HepG2 (cell line): Measurements from ENCODE around the gene PPM1F. TPM values are rescaled to one million over a fixed set of nuclear protein-coding genes. Genes with fewer than 3 reads are reported as not detected.
A peak's percentile ranks its signal among the peaks of the same experiment; 100 is the strongest.

Experiments
- ATAC-seq: fragments of 200-7000 bp; cut with Tn5 transposase; 3 replicates; pipeline ENCODE4 v1.9.1; 2020; ENCODE audit warnings: mild to moderate bottlenecking, moderate library complexity
- BruUV-seq: library from RNA; stranded (reverse); fragments of 400-500 nt; replicated peaks from 2 replicates; lab custom pipeline; 2021; lab: Mats Ljungman, UMichigan
- CTCF ChIA-PET: fragments of 300-600 bp; formaldehyde crosslinking; extraction: SDS; loops from one replicate; lab custom pipeline; 2021; ENCODE audit warnings: low total read pairs, inconsistent platforms, low intra/inter-chr PET ratio; lab: Yijun Ruan, JAX
- POLR2A ChIA-PET: fragments of 350-600 bp; sonication (Branson Sonifier 250); formaldehyde crosslinking; loops from one replicate; lab custom pipeline; 2020; ENCODE audit warnings: antibody characterized with exemption, inconsistent platforms; lab: Yijun Ruan, JAX
- DNase-seq: peaks from one replicate; pipeline ENCODE4 v3.0.0-alpha.2; 2015; ENCODE audit warnings: low spot score
- FAIRE-seq: peaks from 3 replicates; lab custom pipeline; 2011; peaks lifted over from hg19 to GRCh38; lab: Jason Lieb, UNC
- H2AFZ ChIP-seq: one replicate; pipeline ENCODE4 v1.6.1; 2011; ENCODE audit warnings: low read length, inconsistent platforms
- H3K27ac ChIP-seq: fragments of 300-600 bp; 3 replicates; pipeline ENCODE4 v1.8.0; 2011; ENCODE audit warnings: mixed run types, mild to moderate bottlenecking, mixed read lengths, low read length, inconsistent platforms; ENCODE audit not compliant: insufficient read depth; ENCODE audit errors: extremely low read length
- H3K27me3 ChIP-seq, 2 experiments: fragments of 200-600 bp in 1 of 2; 2 replicates in 1 of 2; 3 replicates in 1 of 2; pipeline versions ENCODE4 v1.6.0 to v1.8.0; 2011; ENCODE audit warnings: low read length in 2 of 2, mild to moderate bottlenecking in 2 of 2, moderate library complexity in 2 of 2, inconsistent platforms in 1 of 2; ENCODE audit not compliant: insufficient read depth in 2 of 2, control insufficient read depth in 1 of 2
- H3K36me3 ChIP-seq, 2 experiments: fragments of 200-600 bp in 1 of 2; replicated peaks in 1 of 2; 2 replicates in 1 of 2; 3 replicates in 1 of 2; pipeline versions ENCODE4 v1.5.1 to v1.8.0; 2011; ENCODE audit warnings: low read length in 2 of 2, inconsistent platforms in 1 of 2; ENCODE audit not compliant: insufficient read depth in 2 of 2, control insufficient read depth in 1 of 2
- H3K4me1 ChIP-seq: 2 replicates; pipeline ENCODE4 v1.5.1; 2012; ENCODE audit warnings: low read length, inconsistent platforms; ENCODE audit not compliant: insufficient read depth
- H3K4me2 ChIP-seq: 2 replicates; pipeline ENCODE4 v1.6.0; 2011; ENCODE audit warnings: low read depth, low read length, inconsistent platforms
- H3K4me3 ChIP-seq, 3 experiments: fragments of 200-600 bp in 1 of 3; sonication (generic), shearing (Covaris generic) in 1 of 3; replicated peaks in 1 of 3; 2 replicates each; pipeline ENCODE4 v1.5.1; 2011 to 2016; ENCODE audit warnings: low read length in 3 of 3, inconsistent platforms in 2 of 3, low read depth in 2 of 3, mild to moderate bottlenecking in 2 of 3, control low read depth in 1 of 3, mixed read lengths in 1 of 3; ENCODE audit not compliant: insufficient read depth in 1 of 3
- H3K79me2 ChIP-seq: one replicate; pipeline ENCODE4 v1.6.1; 2011; ENCODE audit warnings: low read length, inconsistent platforms; ENCODE audit not compliant: insufficient read depth
- H3K9ac ChIP-seq: 2 replicates; pipeline ENCODE4 v1.6.0; 2011; ENCODE audit warnings: mild to moderate bottlenecking, low read depth, low read length, inconsistent platforms; ENCODE audit not compliant: insufficient read depth
- H3K9me3 ChIP-seq: 2 replicates; pipeline ENCODE4 v1.5.1; 2012; ENCODE audit warnings: mild to moderate bottlenecking, low read length
- H4K20me1 ChIP-seq: 2 replicates; pipeline ENCODE4 v1.6.0; 2011; ENCODE audit warnings: inconsistent platforms, mild to moderate bottlenecking, low read length, moderate library complexity; ENCODE audit not compliant: insufficient read depth
- ETV5 ChIP-seq: IDR thresholded peaks from 2 replicates; pipeline ENCODE4 v1.6.1; 2018; ENCODE audit warnings: missing biosample characterization, missing genetic modification reagents, inconsistent platforms, borderline replicate concordance
- MXD1 ChIP-seq: sonication (generic); formaldehyde crosslinking; IDR thresholded peaks from 2 replicates; pipeline ENCODE4 v1.4.0; 2020; ENCODE audit warnings: mild to moderate bottlenecking, missing genetic modification reagents
- PHF8 ChIP-seq: sonication (generic); formaldehyde crosslinking; IDR thresholded peaks from 2 replicates; pipeline ENCODE4 v1.5.0; 2020; ENCODE audit warnings: missing genetic modification reagents
- TCF12 ChIP-seq, 2 experiments: fragments of 450-650 bp in 1 of 2; sonication (generic) in 1 of 2; formaldehyde crosslinking in 1 of 2; IDR thresholded peaks; 2 replicates each; pipeline versions ENCODE4 v1.6.1 to v1.8.0; 2017 to 2022; ENCODE audit warnings: antibody characterized with exemption in 1 of 2, mild to moderate bottlenecking in 1 of 2, missing genetic modification reagents in 1 of 2, moderate library complexity in 1 of 2
- ZFP36 ChIP-seq: fragments of 150-350 bp; IDR thresholded peaks from 2 replicates; pipeline ENCODE4 v1.6.1; 2018; ENCODE audit warnings: borderline replicate concordance, low read length, low read depth; ENCODE audit not compliant: partially characterized antibody
- ZFX ChIP-seq: sonication (generic); formaldehyde crosslinking; IDR thresholded peaks from 2 replicates; pipeline ENCODE4 v1.4.0; 2020; ENCODE audit warnings: mild to moderate bottlenecking, low read depth, missing genetic modification reagents, moderate library complexity
- ZNF772 ChIP-seq: sonication (generic); formaldehyde crosslinking; IDR thresholded peaks from 2 replicates; pipeline ENCODE4 v1.5.0; 2020; ENCODE audit warnings: mild to moderate bottlenecking, missing genetic modification reagents
- WGBS: methylation state at CpG from one replicate; pipeline ENCODE4 v1.1.6; 2017; ENCODE audit warnings: low lambda C conversion rate; 5-methylcytosine and 5-hydroxymethylcytosine counted together
- in situ Hi-C: cut with HindIII; loops from 2 replicates; pipeline ENCODE4 v1.10.0; 2017; ENCODE audit warnings: low pct_unique_long_range_greater_than_20kb; ENCODE audit not compliant: extremely low pct_ligation_motif_present
- intact Hi-C: fragments of 100-400 bp; cut with micrococcal nuclease; formaldehyde crosslinking; loops from one replicate; pipeline ENCODE4 v1.10.0; 2022; ENCODE audit not compliant: unreplicated experiment
- polyA plus RNA-seq, 8 experiments: library from polyadenylated mRNA; depleted of rRNA in 3 of 8; stranded (reverse) in 7 of 8; unstranded in 1 of 8; fragments of >200 nt; fragmentation: Illumina TruSeq in 4 of 8; extraction: Trizol in 4 of 8; gene quantifications; 2 replicates each; pipeline versions ENCODE4 v1.2.1 to v1.2.3, GENCODE V29; 2011 to 2016; ENCODE audit warnings: low read depth in 4 of 8, missing spikeins in 1 of 8, mixed read lengths in 1 of 8; ENCODE audit not compliant: insufficient read depth in 1 of 8
- total RNA-seq, 5 experiments: library from RNA; depleted of rRNA; stranded (reverse); fragments of >200 nt; fragmentation: Illumina TruSeq; extraction: Trizol; gene quantifications; 2 replicates each; pipeline ENCODE4 v1.2.3, GENCODE V29; 2016; ENCODE audit warnings: low read depth in 1 of 5
- TF ChIP-seq, protein P1 (sequence below): sonication (generic); formaldehyde crosslinking; IDR thresholded peaks from 2 replicates; pipeline ENCODE4 v1.5.1; 2020; ENCODE audit warnings: mild to moderate bottlenecking, missing genetic modification reagents, moderate library complexity

PPM1F gene
- total and polyA plus RNA-seq, 2 of the 13 experiments (the other 11 are each of a cell fraction or from before 2014, with no cell fraction given) = 11.0 to 19.6 TPM

- TF ChIP-seq MXD1 (CRISPR knock-in tag) (no peak), ETV5 (no peak)
These were observed 39.1 kb upstream of the PPM1F start (continued) for GRCh38 chr22:21991774-21992173.

DNA sequence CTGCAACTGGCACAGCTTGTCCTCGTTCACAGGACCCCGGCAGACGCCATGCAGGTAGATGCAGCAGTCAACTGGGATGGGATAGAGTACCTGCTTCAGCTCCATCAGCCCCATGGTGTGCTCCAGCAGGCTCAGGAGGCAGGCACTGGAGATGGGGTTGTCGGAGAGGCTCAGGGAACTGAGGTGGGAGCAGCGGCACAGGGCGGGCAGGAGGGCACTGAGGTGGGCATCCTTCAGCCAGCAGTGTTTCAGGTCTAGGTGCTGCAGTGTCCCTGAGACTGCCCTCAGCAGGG, 38.6 kb upstream of the PPM1F start:
- ATAC-seq (no peak), FAIRE-seq (no peak), DNase-seq (no peak)
- Histone ChIP-seq H3K4me2 (no peak overlapping the region), H3K79me2 (no peaks in the 10 kb centered on the region), H3K9me3 (no peaks in the 10 kb centered on the region), H4K20me1 (no peaks in the 10 kb centered on the region), H2AFZ (no peak overlapping the region), H3K4me1 (peaks cover 15% of the 10 kb centered on the region), H3K9ac (no peak overlapping the region), H3K4me3 (no peak overlapping the region), H3K27me3 (peaks cover 0 to 33% of the 10 kb centered on the region in 2 experiments; a peak in 3 of 5 replicates), H3K36me3 (no peaks in the 10 kb centered on the region), H3K27ac (no peak overlapping the region)
- POLR2A ChIA-PET = no interaction called here
- no peak for TF ChIP-seq ZNF772 (CRISPR knock-in tag)
- WGBS = 56% methylated on average over 6 of the region's 6 CpGs
- intact Hi-C loops = no loop called here
- CTCF ChIA-PET = no interaction called here
- in situ Hi-C loops = no loop called here
- no TSS peak for BruUV-seq

DNA sequence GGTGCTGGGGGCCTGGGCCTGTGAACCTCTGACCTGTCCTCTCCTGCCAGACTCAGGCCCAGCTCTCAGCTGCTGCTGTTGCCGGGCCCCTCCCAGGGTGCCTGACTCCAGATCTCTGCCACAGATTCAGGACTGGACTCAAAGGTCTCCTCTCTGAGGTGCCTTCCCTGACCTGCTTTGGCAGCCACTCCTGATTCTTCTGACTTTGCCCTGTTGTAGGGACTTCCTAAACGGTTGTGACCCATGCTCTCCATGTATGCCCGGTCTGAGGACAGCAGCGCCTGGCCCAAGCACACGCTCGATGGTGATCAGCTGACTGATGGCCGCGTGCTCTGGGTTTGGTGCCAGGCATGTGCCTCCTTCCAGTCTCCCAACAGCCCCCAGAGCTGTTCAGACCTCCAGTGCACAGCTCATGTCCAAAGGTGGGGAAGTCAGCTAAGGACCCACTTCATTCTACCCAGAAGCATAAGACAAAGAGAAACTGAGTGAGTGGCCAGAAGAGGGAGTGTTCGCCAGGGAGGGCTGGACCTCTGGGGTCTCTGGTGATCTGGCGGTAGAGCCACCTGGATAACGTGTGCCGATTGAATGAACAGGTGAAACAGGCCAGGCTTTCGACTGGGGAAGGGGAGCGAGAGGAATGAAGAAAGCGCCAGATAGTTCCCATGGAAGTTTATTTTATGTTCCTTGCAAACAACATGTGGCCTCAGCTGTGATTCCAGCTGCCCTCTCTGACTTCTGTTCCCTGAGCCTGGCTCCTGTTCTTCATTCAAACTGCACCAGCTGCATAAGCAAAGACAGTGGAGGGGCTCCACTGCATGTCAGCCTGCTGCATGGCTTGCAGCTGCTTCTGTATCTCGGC, 38.0 kb upstream of the PPM1F start:
- no peaks in the 10 kb centered on the region for H3K9me3 ChIP-seq
- no peaks in the 10 kb centered on the region for H3K36me3 ChIP-seq
- in situ Hi-C loops (no loop called here), intact Hi-C loops (no loop called here)
- no peak overlapping the region for H3K9ac ChIP-seq
- no peak overlapping the region for H3K4me3 ChIP-seq
- no peak overlapping the region for H3K27ac ChIP-seq
- peaks cover 0 to 33% of the 10 kb centered on the region in 2 experiments; a peak in 3 of 5 replicates for H3K27me3 ChIP-seq
- no peak overlapping the region; the same call in 1 of the 2 replicates for H3K4me2 ChIP-seq
- 42% methylated on average over 10 of the region's 16 CpGs for WGBS
- ATAC-seq = peak; percentile 67
- DNase-seq = no peak
- BruUV-seq = no TSS peak
- TF ChIP-seq ZFX (0 out of 2 replicates have a peak, but pooled peaks have one; percentile 13), ZFP36 (no peak), PHF8 (CRISPR knock-in tag) (no peak), TCF12 (IDR thresholded peaks at IDR 0.05) (no peak), TCF12 (CRISPR knock-in tag; IDR thresholded peaks at IDR 0.05) (no peak)
- TF ChIP-seq, protein P1, sequence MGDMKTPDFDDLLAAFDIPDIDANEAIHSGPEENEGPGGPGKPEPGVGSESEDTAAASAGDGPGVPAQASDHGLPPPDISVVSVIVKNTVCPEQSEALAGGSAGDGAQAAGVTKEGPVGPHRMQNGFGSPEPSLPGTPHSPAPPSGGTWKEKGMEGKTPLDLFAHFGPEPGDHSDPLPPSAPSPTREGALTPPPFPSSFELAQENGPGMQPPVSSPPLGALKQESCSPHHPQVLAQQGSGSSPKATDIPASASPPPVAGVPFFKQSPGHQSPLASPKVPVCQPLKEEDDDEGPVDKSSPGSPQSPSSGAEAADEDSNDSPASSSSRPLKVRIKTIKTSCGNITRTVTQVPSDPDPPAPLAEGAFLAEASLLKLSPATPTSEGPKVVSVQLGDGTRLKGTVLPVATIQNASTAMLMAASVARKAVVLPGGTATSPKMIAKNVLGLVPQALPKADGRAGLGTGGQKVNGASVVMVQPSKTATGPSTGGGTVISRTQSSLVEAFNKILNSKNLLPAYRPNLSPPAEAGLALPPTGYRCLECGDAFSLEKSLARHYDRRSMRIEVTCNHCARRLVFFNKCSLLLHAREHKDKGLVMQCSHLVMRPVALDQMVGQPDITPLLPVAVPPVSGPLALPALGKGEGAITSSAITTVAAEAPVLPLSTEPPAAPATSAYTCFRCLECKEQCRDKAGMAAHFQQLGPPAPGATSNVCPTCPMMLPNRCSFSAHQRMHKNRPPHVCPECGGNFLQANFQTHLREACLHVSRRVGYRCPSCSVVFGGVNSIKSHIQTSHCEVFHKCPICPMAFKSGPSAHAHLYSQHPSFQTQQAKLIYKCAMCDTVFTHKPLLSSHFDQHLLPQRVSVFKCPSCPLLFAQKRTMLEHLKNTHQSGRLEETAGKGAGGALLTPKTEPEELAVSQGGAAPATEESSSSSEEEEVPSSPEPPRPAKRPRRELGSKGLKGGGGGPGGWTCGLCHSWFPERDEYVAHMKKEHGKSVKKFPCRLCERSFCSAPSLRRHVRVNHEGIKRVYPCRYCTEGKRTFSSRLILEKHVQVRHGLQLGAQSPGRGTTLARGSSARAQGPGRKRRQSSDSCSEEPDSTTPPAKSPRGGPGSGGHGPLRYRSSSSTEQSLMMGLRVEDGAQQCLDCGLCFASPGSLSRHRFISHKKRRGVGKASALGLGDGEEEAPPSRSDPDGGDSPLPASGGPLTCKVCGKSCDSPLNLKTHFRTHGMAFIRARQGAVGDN = peak; percentile 26; the same call in 1 of the 2 replicates
- no peaks in the 10 kb centered on the region for H3K79me2 ChIP-seq
- CTCF ChIA-PET = no interaction called here
- H4K20me1 ChIP-seq = no peaks in the 10 kb centered on the region
- FAIRE-seq = no peak
- POLR2A ChIA-PET = no interaction called here
- no peak overlapping the region for H2AFZ ChIP-seq
- H3K4me1 ChIP-seq = peaks cover 15% of the 10 kb centered on the region
